Measurements from ENCODE around the gene UHRF2. TPM values are rescaled to one million over a fixed set of nuclear protein-coding genes. Genes with fewer than 3 reads are reported as not detected.
A peak's percentile ranks its signal among the peaks of the same experiment; 100 is the strongest.
"Not testable (repeated sequence)": the region's sequence is repeated elsewhere in the genome, so short reads cannot be mapped to it uniquely, and the experiment has no call there.

UHRF2 gene
- total RNA-seq, result 10 to 100 TPM; 59.3 to 68.6 TPM

GRCh38 chr9:6412487-6413364, at the start of gene UHRF2:
TSS of gene UHRF2 (plus strand) at chr9:6413199. CDS start at chr9:6413491, 292 bp downstream.
- H3K27ac Mint-ChIP-seq, result peak within 1 kb of the TSS; percentile 95
- ChIA-PET POLR2A (interaction anchor here (0.6 to 4.6 kb wide), 28 partner anchors 9 to 611 kb away, joined by 3 to 63 read pairs (median 4); partner anchors contain the start of genes KDM4C and RANBP6), CTCF (interaction anchor here (0.6 to 2.8 kb wide), 6 partner anchors 8 to 580 kb away, joined by 3 to 12 read pairs (median 5); partner anchors contain the start of gene ERMP1)
- H3K4me1 Mint-ChIP-seq (ENCODE audit: low read depth), result peaks cover 32% of the 10 kb centered on the region
- DNase-seq (peak; percentile 100), ATAC-seq (peak; percentile 91)
- peaks cover 28% of the 10 kb centered on the region for H3K36me3 Mint-ChIP-seq (ENCODE audit: low read depth)
- H3K9me3 Mint-ChIP-seq (ENCODE audit: insufficient read depth), result no peaks in the 10 kb centered on the region
- H3K4me3 Mint-ChIP-seq, result peak within 1 kb of the TSS; percentile 86
- H3K27me3 Mint-ChIP-seq (ENCODE audit: low read depth), result peaks cover 22% of the 10 kb centered on the region

- CTCF ChIA-PET, result interaction anchor here (1.0 kb wide), 1 partner anchor 47 kb away, joined by 3 read pairs; no protein-coding TSS in a partner anchor
- DNase-seq, result no peak
- ATAC-seq, result no peak
Measured at GRCh38 chr9:6367128-6367890, 45.7 kb upstream of the UHRF2 start.

DNA sequence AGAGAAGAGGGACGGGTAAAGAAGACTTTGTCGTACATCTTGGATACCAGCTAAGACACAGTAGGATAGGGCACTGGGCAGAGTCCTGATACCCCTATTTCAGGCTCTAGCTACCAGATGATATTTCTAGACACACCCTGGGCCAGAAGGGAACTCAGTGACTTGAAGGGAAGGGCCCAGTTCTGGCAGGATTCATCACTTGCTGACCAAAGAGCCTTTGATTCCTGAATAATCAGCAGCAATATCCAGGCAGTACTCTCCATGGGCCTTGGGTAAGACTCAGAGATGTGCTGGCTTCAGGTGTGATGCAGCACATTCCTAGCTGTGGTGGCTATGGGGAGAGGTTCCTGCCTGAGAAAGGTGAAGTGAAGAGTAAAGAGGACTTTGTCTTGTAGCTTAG, 44.2 kb upstream of the UHRF2 start:
- H3K36me3 Mint-ChIP-seq (ENCODE audit: low read depth), result no peaks in the 10 kb centered on the region
- no peak overlapping the region for H3K4me3 Mint-ChIP-seq
- no peaks in the 10 kb centered on the region for H3K27me3 Mint-ChIP-seq (ENCODE audit: low read depth)
- POLR2A ChIA-PET, result no interaction called here
- H3K9me3 Mint-ChIP-seq (ENCODE audit: insufficient read depth), result peaks cover 9% of the 10 kb centered on the region
- no peak for ATAC-seq
- no peaks in the 10 kb centered on the region for H3K4me1 Mint-ChIP-seq (ENCODE audit: low read depth)
- no peak overlapping the region for H3K27ac Mint-ChIP-seq
- DNase-seq, result no peak
- CTCF ChIA-PET, result no interaction called here

More at GRCh38 chr9:6367128-6367890, 45.7 kb upstream of the UHRF2 start:
- POLR2A ChIA-PET, result no interaction called here
- Mint-ChIP-seq H3K27me3 (ENCODE audit: low read depth) (no peaks in the 10 kb centered on the region), H3K36me3 (ENCODE audit: low read depth) (no peaks in the 10 kb centered on the region), H3K9me3 (ENCODE audit: insufficient read depth) (peaks cover 9% of the 10 kb centered on the region), H3K4me3 (no peak overlapping the region), H3K27ac (no peak overlapping the region), H3K4me1 (ENCODE audit: low read depth) (no peaks in the 10 kb centered on the region)

DNA sequence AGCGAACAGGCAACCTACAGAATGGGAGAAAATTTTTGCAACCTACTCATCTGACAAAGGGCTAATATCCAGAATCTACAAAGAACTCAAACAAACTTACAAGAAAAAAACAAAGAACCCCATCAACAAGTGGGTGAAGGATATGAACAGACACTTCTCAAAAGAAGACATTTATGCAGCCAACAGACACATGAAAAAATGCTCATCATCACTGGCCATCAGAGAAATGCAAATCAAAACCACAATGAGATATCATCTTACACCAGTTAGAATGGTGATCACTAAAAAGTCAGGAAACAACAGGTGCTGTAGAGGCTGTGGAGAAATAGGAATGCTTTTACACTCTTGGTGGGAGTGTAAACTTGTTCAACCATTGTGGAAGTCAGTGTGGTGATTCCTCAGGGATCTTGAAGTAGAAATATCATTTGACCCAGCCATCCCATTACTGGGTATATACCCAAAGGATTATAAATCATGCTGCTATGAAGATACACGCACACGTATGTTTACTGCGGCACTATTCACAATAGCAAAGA, 31.5 kb upstream of the UHRF2 start:
- H3K36me3 Mint-ChIP-seq (ENCODE audit: low read depth); H3K9me3 Mint-ChIP-seq (ENCODE audit: insufficient read depth); DNase-seq; POLR2A ChIA-PET; CTCF ChIA-PET; ATAC-seq; H3K27me3 Mint-ChIP-seq (ENCODE audit: low read depth); H3K4me1 Mint-ChIP-seq (ENCODE audit: low read depth); H3K27ac Mint-ChIP-seq; H3K4me3 Mint-ChIP-seq: not testable (repeated sequence)

DNA sequence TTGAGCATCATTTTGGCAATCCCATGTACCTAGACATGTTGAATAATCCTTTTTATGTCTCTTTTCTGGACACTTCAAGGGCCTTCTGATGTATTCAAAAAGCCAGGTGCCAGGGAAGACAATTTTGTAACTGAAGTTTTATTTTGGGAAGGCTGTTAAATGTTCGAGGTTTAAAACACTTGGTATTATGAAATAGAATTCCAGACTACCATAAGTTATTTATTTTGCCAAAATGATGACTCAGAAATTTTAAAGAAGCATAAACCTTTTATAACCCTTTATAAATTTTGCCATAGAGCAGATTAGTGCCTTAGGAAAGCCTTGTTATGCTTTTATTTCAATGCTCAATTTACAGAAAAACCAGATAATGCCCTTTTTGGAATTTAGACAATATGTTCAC, 30.3 kb upstream of the UHRF2 start:
- no peak overlapping the region for H3K4me3 Mint-ChIP-seq
- ChIA-PET CTCF (no interaction called here), POLR2A (no interaction called here)
- no peak overlapping the region for H3K27ac Mint-ChIP-seq
- peaks cover 9% of the 10 kb centered on the region for H3K27me3 Mint-ChIP-seq (ENCODE audit: low read depth)
- H3K4me1 Mint-ChIP-seq (ENCODE audit: low read depth), result no peaks in the 10 kb centered on the region
- DNase-seq (no peak), ATAC-seq (no peak)
- H3K9me3 Mint-ChIP-seq (ENCODE audit: insufficient read depth), result peaks cover 4% of the 10 kb centered on the region
- no peaks in the 10 kb centered on the region for H3K36me3 Mint-ChIP-seq (ENCODE audit: low read depth)

DNA sequence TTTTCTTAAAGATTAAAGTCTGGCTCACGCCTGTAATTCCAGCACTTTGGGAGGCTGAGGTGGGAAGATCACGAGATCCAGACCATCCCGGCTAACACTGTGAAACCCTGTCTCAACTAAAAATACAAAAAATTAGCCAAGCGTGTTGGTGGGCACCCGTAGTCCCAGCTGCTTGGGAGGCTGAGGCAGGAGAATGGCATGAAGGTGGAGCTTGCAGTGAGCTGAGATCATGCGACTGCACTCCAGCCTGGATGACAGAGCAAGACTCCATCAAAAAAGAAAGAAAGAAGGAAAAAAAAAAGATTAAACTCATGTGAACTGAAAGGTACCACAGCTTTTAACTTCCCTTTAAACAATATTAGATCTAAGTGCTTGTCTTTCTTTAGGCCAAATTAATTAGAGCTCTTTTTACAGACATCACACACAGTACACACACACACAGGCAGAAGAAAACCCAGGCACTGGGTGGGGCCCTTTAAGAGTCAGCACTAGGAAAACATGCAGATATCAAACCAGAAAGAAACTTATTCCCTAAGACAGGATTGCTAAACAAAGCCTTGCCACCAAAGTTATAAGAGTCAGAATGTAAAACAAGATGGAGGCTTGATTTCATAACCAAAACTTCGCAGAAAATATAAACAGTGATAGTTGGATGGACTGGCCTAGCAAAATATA, 29.3 kb upstream of the UHRF2 start:
- CTCF ChIA-PET, result no interaction called here
- Mint-ChIP-seq H3K4me3 (no peak overlapping the region), H3K27ac (no peak overlapping the region)

GRCh38 chr9:6384732-6385131, 28.3 kb upstream of the UHRF2 start:
- no peaks in the 10 kb centered on the region for H3K4me1 Mint-ChIP-seq (ENCODE audit: low read depth)
- ATAC-seq (no peak), DNase-seq (no peak)
- no peak overlapping the region for H3K27ac Mint-ChIP-seq
- no peak overlapping the region for H3K4me3 Mint-ChIP-seq
- no peaks in the 10 kb centered on the region for H3K36me3 Mint-ChIP-seq (ENCODE audit: low read depth)
- ChIA-PET POLR2A (no interaction called here), CTCF (no interaction called here)
- peaks cover 6% of the 10 kb centered on the region for H3K27me3 Mint-ChIP-seq (ENCODE audit: low read depth)
- H3K9me3 Mint-ChIP-seq (ENCODE audit: insufficient read depth), result peaks cover 4% of the 10 kb centered on the region

More for the DNA sequence above, 29.3 kb upstream of the UHRF2 start:
- H3K27me3 Mint-ChIP-seq (ENCODE audit: low read depth), result peaks cover 8% of the 10 kb centered on the region
- H3K36me3 Mint-ChIP-seq (ENCODE audit: low read depth), result no peaks in the 10 kb centered on the region
- H3K4me1 Mint-ChIP-seq (ENCODE audit: low read depth), result no peaks in the 10 kb centered on the region
- POLR2A ChIA-PET, result no interaction called here
- no peak for DNase-seq
- H3K9me3 Mint-ChIP-seq (ENCODE audit: insufficient read depth), result peaks cover 4% of the 10 kb centered on the region
- no peak for ATAC-seq

GRCh38 chr9:6399071-6399470, 13.9 kb upstream of the UHRF2 start:
- H3K36me3 Mint-ChIP-seq (ENCODE audit: low read depth), result no peaks in the 10 kb centered on the region
- H3K27me3 Mint-ChIP-seq (ENCODE audit: low read depth), result peaks cover 13% of the 10 kb centered on the region
- ChIA-PET CTCF (no interaction called here), POLR2A (interaction anchor here (0.7 to 0.9 kb wide), 2 partner anchors 13 to 15 kb away, joined by 3 to 5 read pairs; no protein-coding TSS in a partner anchor)
- H3K27ac Mint-ChIP-seq, result no peak overlapping the region
- no peak overlapping the region for H3K4me3 Mint-ChIP-seq
- ATAC-seq (no peak), DNase-seq (no peak)
- no peaks in the 10 kb centered on the region for H3K9me3 Mint-ChIP-seq (ENCODE audit: insufficient read depth)
- H3K4me1 Mint-ChIP-seq (ENCODE audit: low read depth), result no peaks in the 10 kb centered on the region

GRCh38 chr9:6405371-6405770, 7.6 kb upstream of the UHRF2 start:
- no peaks in the 10 kb centered on the region for H3K9me3 Mint-ChIP-seq (ENCODE audit: insufficient read depth)
- peaks cover 22% of the 10 kb centered on the region for H3K27me3 Mint-ChIP-seq (ENCODE audit: low read depth)
- CTCF ChIA-PET, result interaction anchor here (1.1 kb wide), 1 partner anchor 8 kb away, joined by 3 read pairs; the partner anchor contains the start of gene UHRF2
- DNase-seq (no peak), ATAC-seq (no peak)
- no peak overlapping the region for H3K4me3 Mint-ChIP-seq
- no peak overlapping the region for H3K27ac Mint-ChIP-seq
- no peaks in the 10 kb centered on the region for H3K4me1 Mint-ChIP-seq (ENCODE audit: low read depth)
- POLR2A ChIA-PET, result no interaction called here
- no peaks in the 10 kb centered on the region for H3K36me3 Mint-ChIP-seq (ENCODE audit: low read depth)

- Mint-ChIP-seq H3K27ac (no peak overlapping the region), H3K36me3 (ENCODE audit: low read depth) (no peaks in the 10 kb centered on the region), H3K4me1 (ENCODE audit: low read depth) (peaks cover 6% of the 10 kb centered on the region), H3K27me3 (ENCODE audit: low read depth) (peaks cover 26% of the 10 kb centered on the region), H3K4me3 (no peak overlapping the region), H3K9me3 (ENCODE audit: insufficient read depth) (no peaks in the 10 kb centered on the region)
- CTCF ChIA-PET, result no interaction called here
- ATAC-seq (no peak), DNase-seq (no peak)
- POLR2A ChIA-PET, result no interaction called here
Measured at GRCh38 chr9:6407778-6408177, 5.2 kb upstream of the UHRF2 start.

- Mint-ChIP-seq H3K27me3 (ENCODE audit: low read depth) (peaks cover 26% of the 10 kb centered on the region), H3K4me3 (no peak overlapping the region), H3K27ac (no peak overlapping the region), H3K36me3 (ENCODE audit: low read depth) (no peaks in the 10 kb centered on the region), H3K4me1 (ENCODE audit: low read depth) (peaks cover 6% of the 10 kb centered on the region), H3K9me3 (ENCODE audit: insufficient read depth) (no peaks in the 10 kb centered on the region)
- DNase-seq, result no peak
- ChIA-PET POLR2A (no interaction called here), CTCF (interaction anchor here (1.0 to 2.3 kb wide), 2 partner anchors 13 to 54 kb away, joined by 3 to 7 read pairs; no protein-coding TSS in a partner anchor)
- no peak for ATAC-seq
Measured at GRCh38 chr9:6408320-6408719, 4.7 kb upstream of the UHRF2 start.

Measured in activated CD8-positive, alpha-beta T cell treated with anti-CD3 and anti-CD28 coated beads, Interleukin-2, amount 10 ng/mL, durations not matched to agents 7 days and 5 days (primary cell).